Body of pancreas (tissue), 4 donors: Measurements from ENCODE around the gene ZC2HC1B.

ENCODE experiments used
- POLR2A ChIP-seq, 3 donors: fragments of 450-650 bp; IDR thresholded peaks; one replicate each; pipeline ENCODE4 v1.6.1; 2016; ENCODE audit warnings: antibody characterized with exemption in 3 of 3, mild to moderate bottlenecking in 2 of 3
- TF ChIP-seq, protein P1 (sequence below), 7 experiments: fragments of 450-650 bp in 4 of 7; fragments of 200-600 bp in 3 of 7; sonication (generic) in 3 of 7; IDR thresholded peaks; one replicate each; pipeline ENCODE4 v1.5.1; 2016 to 2019; ENCODE audit warnings: antibody characterized with exemption in 7 of 7

DNA sequence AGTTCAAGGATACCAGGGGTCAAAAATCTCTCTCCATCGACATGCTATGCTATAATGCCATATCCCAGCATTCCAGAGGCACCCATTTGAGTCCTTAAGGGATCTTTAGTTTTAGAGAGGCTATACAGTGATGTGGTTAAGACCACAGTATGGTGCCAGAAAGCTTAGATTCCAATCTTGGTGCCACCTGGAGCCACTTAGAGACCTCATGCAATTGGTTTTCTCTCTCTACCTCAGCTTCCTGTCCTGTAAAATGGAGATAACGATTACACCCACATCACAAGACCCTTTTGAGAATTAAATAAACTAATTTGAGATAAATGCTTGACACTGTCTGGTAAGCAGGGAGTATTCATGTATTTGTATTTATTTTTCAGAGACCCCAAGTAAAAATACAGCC is 104.8 kb downstream of the ZC2HC1B start:
- TF ChIP-seq, protein P1, sequence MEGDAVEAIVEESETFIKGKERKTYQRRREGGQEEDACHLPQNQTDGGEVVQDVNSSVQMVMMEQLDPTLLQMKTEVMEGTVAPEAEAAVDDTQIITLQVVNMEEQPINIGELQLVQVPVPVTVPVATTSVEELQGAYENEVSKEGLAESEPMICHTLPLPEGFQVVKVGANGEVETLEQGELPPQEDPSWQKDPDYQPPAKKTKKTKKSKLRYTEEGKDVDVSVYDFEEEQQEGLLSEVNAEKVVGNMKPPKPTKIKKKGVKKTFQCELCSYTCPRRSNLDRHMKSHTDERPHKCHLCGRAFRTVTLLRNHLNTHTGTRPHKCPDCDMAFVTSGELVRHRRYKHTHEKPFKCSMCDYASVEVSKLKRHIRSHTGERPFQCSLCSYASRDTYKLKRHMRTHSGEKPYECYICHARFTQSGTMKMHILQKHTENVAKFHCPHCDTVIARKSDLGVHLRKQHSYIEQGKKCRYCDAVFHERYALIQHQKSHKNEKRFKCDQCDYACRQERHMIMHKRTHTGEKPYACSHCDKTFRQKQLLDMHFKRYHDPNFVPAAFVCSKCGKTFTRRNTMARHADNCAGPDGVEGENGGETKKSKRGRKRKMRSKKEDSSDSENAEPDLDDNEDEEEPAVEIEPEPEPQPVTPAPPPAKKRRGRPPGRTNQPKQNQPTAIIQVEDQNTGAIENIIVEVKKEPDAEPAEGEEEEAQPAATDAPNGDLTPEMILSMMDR (IDR thresholded peaks at IDR 0.05): no peak
- TF ChIP-seq POLR2A (IDR thresholded peaks at IDR 0.05): no peak
